ENCODE results near the gene EAPP. TPM values are rescaled to one million over a fixed set of nuclear protein-coding genes. Genes with fewer than 3 reads are reported as not detected.
"Not testable (repeated sequence)": the region's sequence is repeated elsewhere in the genome, so short reads cannot be mapped to it uniquely, and the experiment has no call there.

The EAPP gene
- total RNA-seq, 4 donors from 2014 or later = 24.3 to 43.1 (median 37.5) TPM

GRCh38 chr14:34538871-34539406 is 562 bp downstream of the EAPP start:
- Histone ChIP-seq H3K9me3 (no peaks in the 10 kb centered on the region), H3K27me3 (no peaks in the 10 kb centered on the region), H3K36me3 (peaks cover 0 to 36% of the 10 kb centered on the region in 2 donors), H3K4me3 (peak overlapping the region; percentile 69 to 81), H3K27ac (peak overlapping the region; percentile 90 to 93 (median 92)), H3K4me1 (peaks cover 0 to 36% (median 17%) of the 10 kb centered on the region in 3 donors)
- TF ChIP-seq POLR2AphosphoS5 (IDR thresholded peaks at IDR 0.05) = no peak
- TF ChIP-seq POLR2A (IDR thresholded peaks at IDR 0.05) = no peak
- TF ChIP-seq EP300 (IDR thresholded peaks at IDR 0.05) = no peak
- TF ChIP-seq CTCF (IDR thresholded peaks at IDR 0.05) = no peak
- ATAC-seq = no peak
- WGBS, 2 donors (ENCODE audit: low coverage in 1 of 2) = 0 to 1% methylated on average over 6 to 8 of the region's 15 CpGs

- Histone ChIP-seq H3K36me3 (peaks cover 0 to 45% of the 10 kb centered on the region in 2 donors), H3K27ac (peak overlapping the region in 3 of 4 donors; percentile 90 to 93 (median 92)), H3K4me1 (peaks cover 0 to 36% (median 17%) of the 10 kb centered on the region in 3 donors), H3K4me3 (peak overlapping the region; percentile 69 to 81)
- not testable (repeated sequence) for ATAC-seq, H3K27me3 ChIP-seq, H3K9me3 ChIP-seq
- 38 to 45% methylated on average over 6 of the region's 6 CpGs for WGBS, 2 donors (ENCODE audit: low coverage in 1 of 2)
These were observed 1.4 kb downstream of the EAPP start for GRCh38 chr14:34538096-34538495.

GRCh38 chr14:34537677-34538009 is 1.9 kb downstream of the EAPP start:
- H3K4me3 ChIP-seq = peak overlapping the region in 1 of 2 donors; percentile 69
- WGBS, 2 donors (ENCODE audit: low coverage in 1 of 2) = 74 to 75% methylated on average over 4 of the region's 4 CpGs
- no peak for ATAC-seq
- peaks cover 0 to 49% of the 10 kb centered on the region in 2 donors for H3K36me3 ChIP-seq
- peaks cover 0 to 36% (median 17%) of the 10 kb centered on the region in 3 donors for H3K4me1 ChIP-seq
- no peaks in the 10 kb centered on the region for H3K9me3 ChIP-seq
- TF ChIP-seq CTCF (IDR thresholded peaks at IDR 0.05) = no peak
- TF ChIP-seq POLR2A (IDR thresholded peaks at IDR 0.05) = no peak
- no peak for TF ChIP-seq EP300 (IDR thresholded peaks at IDR 0.05)
- TF ChIP-seq POLR2AphosphoS5 (IDR thresholded peaks at IDR 0.05) = no peak
- H3K27ac ChIP-seq = peak overlapping the region in 2 of 4 donors; percentile 90 to 92
- H3K27me3 ChIP-seq = no peaks in the 10 kb centered on the region

GRCh38 chr14:34536951-34537676 is 2.4 kb downstream of the EAPP start:
- H3K27me3 ChIP-seq = no peaks in the 10 kb centered on the region
- ATAC-seq = no peak
- H3K36me3 ChIP-seq = peaks cover 0 to 55% of the 10 kb centered on the region in 2 donors
- no peaks in the 10 kb centered on the region for H3K9me3 ChIP-seq
- peaks cover 0 to 36% (median 17%) of the 10 kb centered on the region in 3 donors for H3K4me1 ChIP-seq
- no peak overlapping the region for H3K4me3 ChIP-seq
- no peak for TF ChIP-seq POLR2AphosphoS5 (IDR thresholded peaks at IDR 0.05)
- no peak for TF ChIP-seq POLR2A (IDR thresholded peaks at IDR 0.05)
- TF ChIP-seq CTCF (IDR thresholded peaks at IDR 0.05) = no peak
- 73 to 88% methylated on average over 2 to 4 of the region's 4 CpGs for WGBS, 2 donors (ENCODE audit: low coverage in 1 of 2)
- H3K27ac ChIP-seq = peak overlapping the region in 1 of 4 donors; percentile 92

- Histone ChIP-seq H3K9me3 (no peaks in the 10 kb centered on the region), H3K27ac (no peak overlapping the region), H3K27me3 (no peaks in the 10 kb centered on the region), H3K4me3 (no peak overlapping the region), H3K4me1 (no peaks in the 10 kb centered on the region), H3K36me3 (peaks cover 8 to 100% of the 10 kb centered on the region in 2 donors)
- 85 to 100% methylated on average over 1 of the region's 1 CpG for WGBS, 2 donors (ENCODE audit: low coverage in 1 of 2)
- no peak for TF ChIP-seq POLR2AphosphoS5 (IDR thresholded peaks at IDR 0.05)
- TF ChIP-seq CTCF (IDR thresholded peaks at IDR 0.05) = no peak
- TF ChIP-seq EP300 (IDR thresholded peaks at IDR 0.05) = no peak
- TF ChIP-seq POLR2A (IDR thresholded peaks at IDR 0.05) = no peak
- ATAC-seq = no peak
These were observed 11.9 kb downstream of the EAPP start for GRCh38 chr14:34527591-34527990.

- not testable (repeated sequence) for H3K4me1 ChIP-seq, H3K27me3 ChIP-seq, H3K27ac ChIP-seq, H3K9me3 ChIP-seq, H3K4me3 ChIP-seq, ATAC-seq
- H3K36me3 ChIP-seq = peaks cover 8 to 100% of the 10 kb centered on the region in 2 donors
- WGBS, 2 donors (ENCODE audit: low coverage in 1 of 2) = 87 to 100% methylated on average over 4 to 6 of the region's 8 CpGs
These were observed 15.3 kb downstream of the EAPP start for GRCh38 chr14:34524216-34524615.
